ENCODE results near the gene PLA2G3.
"Not testable (repeated sequence)": the region's sequence is repeated elsewhere in the genome, so short reads cannot be mapped to it uniquely, and the experiment has no call there.

PLA2G3 gene

GRCh38 chr22:31139866-31140716 lies at the start of gene PLA2G3:
TSS of gene PLA2G3 (minus strand) at chr22:31140508. CDS start at chr22:31140354, 154 bp downstream.
- peak; percentile 71 for DNase-seq

- no peak for DNase-seq
Measured at GRCh38 chr22:31187627-31188026, 47.3 kb upstream of the PLA2G3 start.

- DNase-seq, result no peak
Measured at GRCh38 chr22:31185056-31185455, 44.7 kb upstream of the PLA2G3 start.

- DNase-seq, result no peak
Measured at GRCh38 chr22:31184015-31184414, 43.7 kb upstream of the PLA2G3 start.

- peak; percentile 6 for DNase-seq
Measured at GRCh38 chr22:31179345-31179744, 39.0 kb upstream of the PLA2G3 start.

GRCh38 chr22:31178859-31179258 lies 38.6 kb upstream of the PLA2G3 start:
- no peak for DNase-seq

GRCh38 chr22:31177420-31178162 lies 37.3 kb upstream of the PLA2G3 start:
- no peak for DNase-seq

- no peak for DNase-seq
Measured at GRCh38 chr22:31176923-31177322, 36.6 kb upstream of the PLA2G3 start.

GRCh38 chr22:31173386-31174145 lies 33.3 kb upstream of the PLA2G3 start:
- DNase-seq, result no peak

GRCh38 chr22:31171734-31172133 lies 31.4 kb upstream of the PLA2G3 start:
- DNase-seq, result not testable (repeated sequence)

GRCh38 chr22:31170971-31171370 lies 30.7 kb upstream of the PLA2G3 start:
- DNase-seq, result no peak

GRCh38 chr22:31162015-31162765 lies 21.9 kb upstream of the PLA2G3 start:
- no peak for DNase-seq

- no peak for DNase-seq
Measured at GRCh38 chr22:31161386-31161785, 21.1 kb upstream of the PLA2G3 start.

GRCh38 chr22:31160328-31160978 lies 20.1 kb upstream of the PLA2G3 start:
- no peak for DNase-seq

- DNase-seq, result no peak
Measured at GRCh38 chr22:31155422-31155821, 15.1 kb upstream of the PLA2G3 start.

GRCh38 chr22:31154975-31155374 lies 14.7 kb upstream of the PLA2G3 start:
- no peak for DNase-seq

GRCh38 chr22:31153357-31153756 lies 13.0 kb upstream of the PLA2G3 start:
- no peak for DNase-seq

GRCh38 chr22:31151872-31152271 lies 11.6 kb upstream of the PLA2G3 start:
- DNase-seq, result no peak

- DNase-seq, result no peak
Measured at GRCh38 chr22:31150615-31151014, 10.3 kb upstream of the PLA2G3 start.

GRCh38 chr22:31148953-31149627 lies 8.8 kb upstream of the PLA2G3 start:
- DNase-seq, result peak; percentile 56

GRCh38 chr22:31148488-31148887 lies 8.2 kb upstream of the PLA2G3 start:
- DNase-seq, result no peak
